ENCODE data around the gene NMUR1.
A peak's percentile ranks its signal among the peaks of the same experiment; 100 is the strongest.

The NMUR1 gene

GRCh38 chr2:231552752-231553151 lies 22.5 kb upstream of the NMUR1 start:
- DNase-seq = no peak

- DNase-seq = no peak
Observed at GRCh38 chr2:231549446-231550239, 19.4 kb upstream of the NMUR1 start.

GRCh38 chr2:231548752-231549151 lies 18.5 kb upstream of the NMUR1 start:
- no peak for DNase-seq

- no peak for DNase-seq
Observed at GRCh38 chr2:231547315-231548110, 17.3 kb upstream of the NMUR1 start.

- peak; percentile 30 for DNase-seq
Observed at GRCh38 chr2:231546014-231546715, 15.9 kb upstream of the NMUR1 start.

- DNase-seq = peak; percentile 100
Observed at GRCh38 chr2:231545105-231545902, 15.1 kb upstream of the NMUR1 start.

GRCh38 chr2:231542136-231542535 lies 11.9 kb upstream of the NMUR1 start:
- DNase-seq = no peak

GRCh38 chr2:231541645-231542044 lies 11.4 kb upstream of the NMUR1 start:
- DNase-seq = peak; percentile 40

- DNase-seq = no peak
Observed at GRCh38 chr2:231539991-231540390, 9.7 kb upstream of the NMUR1 start.

GRCh38 chr2:231535961-231536360 lies 5.7 kb upstream of the NMUR1 start:
- DNase-seq = no peak

GRCh38 chr2:231533777-231534125 lies 3.5 kb upstream of the NMUR1 start:
- no peak for DNase-seq

GRCh38 chr2:231533086-231533776 lies 3.0 kb upstream of the NMUR1 start:
- DNase-seq = no peak

- no peak for DNase-seq
Observed at GRCh38 chr2:231532756-231533035, 2.5 kb upstream of the NMUR1 start.

- DNase-seq = no peak
Observed at GRCh38 chr2:231531883-231532755, 1.9 kb upstream of the NMUR1 start.

GRCh38 chr2:231531466-231531865 lies 1.2 kb upstream of the NMUR1 start:
- no peak for DNase-seq

GRCh38 chr2:231528636-231529030 lies 1.6 kb downstream of the NMUR1 start:
- no peak for DNase-seq

- no peak for DNase-seq
Observed at GRCh38 chr2:231527955-231528635, 2.1 kb downstream of the NMUR1 start.

GRCh38 chr2:231527091-231527395 lies 3.2 kb downstream of the NMUR1 start:
- no peak for DNase-seq

GRCh38 chr2:231526341-231527090 lies 3.7 kb downstream of the NMUR1 start:
- DNase-seq = no peak
